CD4-positive, alpha-beta T cell (primary cell): ENCODE measurements around the gene LCOR. TPM values are rescaled to one million over a fixed set of nuclear protein-coding genes. Genes with fewer than 3 reads are reported as not detected.
A peak's percentile ranks its signal among the peaks of the same experiment; 100 is the strongest.

Source experiments
- ATAC-seq: fragments of 200-7000 bp; cut with Tn5 transposase; one replicate; pipeline ENCODE4 v1.10.0; 2022; ENCODE audit warnings: mild to moderate bottlenecking; ENCODE audit not compliant: poor library complexity
- CTCF ChIA-PET: fragments of 350-600 bp; sonication (Branson Sonifier 250); formaldehyde crosslinking; loops from one replicate; lab custom pipeline; 2021; ENCODE audit warnings: antibody characterized with exemption, inconsistent platforms; lab: Charles Lee
- POLR2A ChIA-PET: fragments of 350-600 bp; sonication (Branson Sonifier 250); formaldehyde crosslinking; loops from one replicate; lab custom pipeline; 2021; ENCODE audit warnings: antibody characterized with exemption, inconsistent platforms; lab: Charles Lee
- DNase-seq, 14 experiments: peaks; one replicate each; pipeline ENCODE4 v3.0.0-alpha.2; 2013 to 2020; ENCODE audit warnings: mixed read lengths in 2 of 14
- H3K27ac ChIP-seq, 2 donors: one replicate each; pipeline versions ENCODE4 v1.5.1 to v1.7.0; 2013; ENCODE audit warnings: low read length in 2 of 2, low read depth in 1 of 2, mild to moderate bottlenecking in 1 of 2
- H3K27me3 ChIP-seq, 2 experiments: 1 replicate in 1 of 2; 2 replicates in 1 of 2; pipeline versions ENCODE4 v1.6.1 to v1.7.0; 2013; ENCODE audit warnings: low read length in 2 of 2, control low read depth in 1 of 2, mild to moderate bottlenecking in 1 of 2, moderate library complexity in 1 of 2; ENCODE audit not compliant: insufficient read depth in 2 of 2, control insufficient read depth in 1 of 2
- H3K36me3 ChIP-seq: one replicate; pipeline ENCODE4 v1.6.1; 2013; ENCODE audit warnings: low read length, control low read depth; ENCODE audit not compliant: insufficient read depth
- H3K4me1 ChIP-seq: one replicate; pipeline ENCODE4 v1.6.1; 2013; ENCODE audit warnings: low read length, control low read depth; ENCODE audit not compliant: insufficient read depth
- H3K4me3 ChIP-seq: one replicate; pipeline ENCODE4 v1.5.1; 2013; ENCODE audit warnings: mild to moderate bottlenecking, low read length, moderate library complexity
- H3K9me3 ChIP-seq, 2 experiments: 1 replicate in 1 of 2; 2 replicates in 1 of 2; pipeline versions ENCODE4 v1.6.1 to v1.7.0; 2013; ENCODE audit warnings: low read length in 2 of 2, mild to moderate bottlenecking in 2 of 2, control low read depth in 1 of 2, moderate library complexity in 1 of 2; ENCODE audit not compliant: control insufficient read depth in 1 of 2, insufficient read depth in 1 of 2
- H3K27ac Mint-ChIP-seq: one replicate; pipeline ENCODE4 v1.8.0; 2020; ENCODE audit warnings: mixed read lengths
- H3K27me3 Mint-ChIP-seq: one replicate; pipeline ENCODE4 v1.8.0; 2021; ENCODE audit warnings: mixed read lengths
- H3K36me3 Mint-ChIP-seq: one replicate; pipeline ENCODE4 v1.8.0; 2021; ENCODE audit warnings: low read depth, mixed read lengths
- H3K4me1 Mint-ChIP-seq: one replicate; pipeline ENCODE4 v1.8.0; 2021; ENCODE audit warnings: low read depth, mixed read lengths
- H3K4me3 Mint-ChIP-seq: one replicate; pipeline ENCODE4 v1.8.0; 2020; ENCODE audit warnings: mild to moderate bottlenecking, mixed read lengths
- H3K9me3 Mint-ChIP-seq: one replicate; pipeline ENCODE4 v1.8.0; 2020; ENCODE audit warnings: mixed read lengths
- intact Hi-C, 2 experiments: fragments of 100-400 bp; cut with DNase I in 1 of 2; cut with micrococcal nuclease in 1 of 2; formaldehyde crosslinking; loops; one replicate each; pipeline versions ENCODE4 v1.15.1 to v1.9.0; 2023 to 2025; cut with DNase I, micrococcal nuclease
- total RNA-seq, 174 experiments: library from RNA in 2 of 174; stranded (reverse) in 2 of 174; gene quantifications; one replicate each; pipeline ENCODE4 v1.2.3 and lab custom pipeline; 2021 to 2026
- TF ChIP-seq, protein P1 (sequence below): fragments of 200-600 bp; IDR thresholded peaks from one replicate; pipeline ENCODE4 v1.8.0; 2022; ENCODE audit warnings: antibody characterized with exemption, mild to moderate bottlenecking

LCOR gene
- total RNA-seq, 2 experiments from 2014 or later, result 46.0 to 56.0 TPM

DNA sequence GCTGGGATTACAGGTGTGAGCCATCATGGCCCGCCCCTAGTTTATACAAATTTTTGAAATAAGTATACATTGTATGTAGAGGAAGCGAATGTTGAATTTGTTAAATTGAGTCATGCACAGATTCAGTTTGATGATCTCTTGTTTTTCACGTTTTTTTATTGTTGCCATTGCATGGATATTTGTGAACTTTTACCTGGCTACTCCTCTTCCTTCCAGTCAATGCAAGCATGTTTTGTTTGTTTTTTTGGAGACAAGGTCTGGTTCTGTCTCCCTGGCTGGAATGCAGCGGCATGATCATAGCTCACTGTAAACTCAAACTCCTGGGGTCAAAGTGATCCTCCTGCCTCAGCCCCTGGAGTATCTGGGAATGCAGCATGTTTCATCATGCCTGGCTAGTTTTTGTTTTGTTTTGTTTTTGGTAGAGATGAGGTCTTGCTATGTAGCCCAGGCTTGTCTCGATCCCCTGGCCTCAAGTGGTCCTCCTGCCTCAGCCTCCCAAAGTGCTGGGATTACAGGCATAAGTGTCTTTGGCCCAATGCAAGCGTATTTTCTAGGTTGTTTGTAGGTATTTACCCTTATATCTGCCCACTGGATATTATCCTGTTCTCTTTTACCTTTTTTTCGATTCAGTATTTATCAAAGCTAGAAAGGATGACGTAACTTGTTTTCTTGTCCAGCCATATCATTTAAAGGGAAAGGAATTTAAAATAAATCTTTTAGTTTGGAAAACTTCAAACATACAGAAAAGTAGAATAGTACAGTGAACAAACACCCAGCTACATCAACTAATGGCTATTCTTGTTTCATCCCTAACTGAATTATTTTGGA is 11.0 kb downstream of the LCOR start:
- H3K4me1 Mint-ChIP-seq, result peaks cover 75% of the 10 kb centered on the region
- no peaks in the 10 kb centered on the region for H3K9me3 ChIP-seq
- H3K36me3 ChIP-seq, result no peaks in the 10 kb centered on the region
- TF ChIP-seq, protein P1, sequence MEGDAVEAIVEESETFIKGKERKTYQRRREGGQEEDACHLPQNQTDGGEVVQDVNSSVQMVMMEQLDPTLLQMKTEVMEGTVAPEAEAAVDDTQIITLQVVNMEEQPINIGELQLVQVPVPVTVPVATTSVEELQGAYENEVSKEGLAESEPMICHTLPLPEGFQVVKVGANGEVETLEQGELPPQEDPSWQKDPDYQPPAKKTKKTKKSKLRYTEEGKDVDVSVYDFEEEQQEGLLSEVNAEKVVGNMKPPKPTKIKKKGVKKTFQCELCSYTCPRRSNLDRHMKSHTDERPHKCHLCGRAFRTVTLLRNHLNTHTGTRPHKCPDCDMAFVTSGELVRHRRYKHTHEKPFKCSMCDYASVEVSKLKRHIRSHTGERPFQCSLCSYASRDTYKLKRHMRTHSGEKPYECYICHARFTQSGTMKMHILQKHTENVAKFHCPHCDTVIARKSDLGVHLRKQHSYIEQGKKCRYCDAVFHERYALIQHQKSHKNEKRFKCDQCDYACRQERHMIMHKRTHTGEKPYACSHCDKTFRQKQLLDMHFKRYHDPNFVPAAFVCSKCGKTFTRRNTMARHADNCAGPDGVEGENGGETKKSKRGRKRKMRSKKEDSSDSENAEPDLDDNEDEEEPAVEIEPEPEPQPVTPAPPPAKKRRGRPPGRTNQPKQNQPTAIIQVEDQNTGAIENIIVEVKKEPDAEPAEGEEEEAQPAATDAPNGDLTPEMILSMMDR, result no peak
- CTCF ChIA-PET, result no interaction called here
- no peak overlapping the region for H3K4me3 ChIP-seq
- ATAC-seq (no peak), DNase-seq (no peak)
- H3K9me3 Mint-ChIP-seq, result no peaks in the 10 kb centered on the region
- no peaks in the 10 kb centered on the region for H3K27me3 ChIP-seq
- H3K4me3 Mint-ChIP-seq, result no peak overlapping the region
- peaks cover 25% of the 10 kb centered on the region for H3K4me1 ChIP-seq
- peaks cover 4% of the 10 kb centered on the region for H3K36me3 Mint-ChIP-seq
- intact Hi-C loops, result loop anchor here in 1 of 2 experiments (10.0 kb wide), 1 partner anchor 62 kb away; no protein-coding TSS in a partner anchor
- no peaks in the 10 kb centered on the region for H3K27me3 Mint-ChIP-seq
- H3K27ac Mint-ChIP-seq, result peak overlapping the region; percentile 39
- POLR2A ChIA-PET, result no interaction called here
- H3K27ac ChIP-seq, result no peak overlapping the region

DNA sequence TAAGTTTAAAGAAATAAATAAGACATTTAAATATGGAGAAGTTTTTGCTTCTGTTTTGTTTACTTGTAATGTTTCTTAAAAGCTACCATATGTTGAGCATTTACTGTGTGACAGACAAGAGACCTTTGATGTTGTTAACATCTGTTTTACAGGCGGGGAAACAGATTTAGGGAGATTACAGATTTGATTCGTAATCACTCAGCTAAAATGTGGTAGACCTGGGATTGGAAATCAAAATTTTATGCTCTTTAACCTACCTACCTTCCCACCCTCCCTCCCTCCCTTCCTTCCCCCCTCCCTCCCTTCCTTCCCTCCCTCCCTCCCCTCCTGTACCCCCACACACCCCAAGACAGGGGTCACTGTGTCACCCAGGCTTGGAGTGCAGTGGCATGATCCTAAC is 11.7 kb downstream of the LCOR start:
- peaks cover 68% of the 10 kb centered on the region for H3K4me1 Mint-ChIP-seq
- intact Hi-C loops, result loop anchor here in 1 of 2 experiments (10.0 kb wide), 1 partner anchor 61 kb away; no protein-coding TSS in a partner anchor
- H3K36me3 Mint-ChIP-seq, result no peaks in the 10 kb centered on the region
- Histone ChIP-seq H3K27ac (no peak overlapping the region), H3K36me3 (no peaks in the 10 kb centered on the region), H3K27me3 (no peaks in the 10 kb centered on the region), H3K4me1 (peaks cover 25% of the 10 kb centered on the region), H3K4me3 (no peak overlapping the region), H3K9me3 (no peaks in the 10 kb centered on the region)
- CTCF ChIA-PET, result interaction anchor here (1.7 kb wide), 1 partner anchor 10 kb away, joined by 4 read pairs; no protein-coding TSS in a partner anchor
- no peaks in the 10 kb centered on the region for H3K27me3 Mint-ChIP-seq
- no peak overlapping the region for H3K4me3 Mint-ChIP-seq
- ATAC-seq, result no peak
- TF ChIP-seq, protein P1, result no peak
- H3K9me3 Mint-ChIP-seq, result no peaks in the 10 kb centered on the region
- DNase-seq, result no peak
- POLR2A ChIA-PET, result interaction anchor here (1.8 kb wide), 1 partner anchor 11 kb away, joined by 7 read pairs; no protein-coding TSS in a partner anchor
- no peak overlapping the region for H3K27ac Mint-ChIP-seq

GRCh38 chr10:96846395-96846794 is 14.3 kb downstream of the LCOR start:
- intact Hi-C loops, result loop anchor here in 1 of 2 experiments (10.0 kb wide), 1 partner anchor 58 kb away; no protein-coding TSS in a partner anchor
- Histone ChIP-seq H3K27me3 (no peaks in the 10 kb centered on the region), H3K27ac (no peak overlapping the region), H3K36me3 (peaks cover 8% of the 10 kb centered on the region), H3K9me3 (no peaks in the 10 kb centered on the region), H3K4me3 (no peak overlapping the region), H3K4me1 (peaks cover 18% of the 10 kb centered on the region)
- Mint-ChIP-seq H3K27ac (peak overlapping the region; percentile 49), H3K4me3 (no peak overlapping the region), H3K36me3 (peaks cover 13% of the 10 kb centered on the region), H3K27me3 (no peaks in the 10 kb centered on the region), H3K4me1 (peaks cover 65% of the 10 kb centered on the region), H3K9me3 (no peaks in the 10 kb centered on the region)
- ChIA-PET CTCF (no interaction called here), POLR2A (no interaction called here)
- ATAC-seq (no peak), DNase-seq (no peak)
- TF ChIP-seq, protein P1, result no peak
